Erythroblast (primary cell): Measurements from ENCODE around the gene SLC8A3.

Experiments
- GATA1 ChIP-seq: IDR thresholded peaks from 2 replicates; pipeline ENCODE4 v1.6.1; 2011; ENCODE audit warnings: low read depth, mild to moderate bottlenecking, control low read depth, low read length, moderate library complexity
- POLR2A ChIP-seq: IDR thresholded peaks from 2 replicates; pipeline ENCODE4 v1.6.1; 2011; ENCODE audit warnings: mild to moderate bottlenecking, low read length

DNA sequence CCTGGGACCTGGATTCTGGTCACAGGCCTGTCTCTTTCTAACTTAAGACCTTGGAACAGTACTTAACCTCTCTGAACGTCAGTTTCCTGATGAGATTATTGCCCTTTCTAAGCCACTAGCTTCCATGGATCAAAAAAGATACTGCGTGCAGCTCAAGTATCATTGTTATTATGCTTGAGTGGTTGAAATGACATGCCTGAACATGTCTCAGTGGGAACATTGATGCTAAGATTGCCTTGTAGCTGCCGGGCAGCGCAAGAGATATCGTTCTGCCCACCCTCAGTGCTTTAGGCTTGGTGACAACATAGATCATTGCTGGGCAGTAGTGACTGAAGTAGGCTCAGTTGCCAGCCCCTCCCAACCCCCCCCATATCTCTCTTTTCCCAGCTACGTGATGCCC, 177.7 kb downstream of the SLC8A3 start:
- no peak for TF ChIP-seq POLR2A
- TF ChIP-seq GATA1, result no peak
